HepG2 (cell line): ENCODE measurements around the gene MPPE1. TPM values are rescaled to one million over a fixed set of nuclear protein-coding genes. Genes with fewer than 3 reads are reported as not detected.

Experiments used
- ARID5B ChIP-seq: IDR thresholded peaks from 2 replicates; pipeline ENCODE4 v1.4.0; 2020; ENCODE audit warnings: mild to moderate bottlenecking, missing genetic modification reagents
- ELF3 ChIP-seq: IDR thresholded peaks from 2 replicates; pipeline ENCODE4 v1.6.1; 2016; ENCODE audit warnings: missing genetic modification reagents, missing compliant biosample characterization
- KLF6 ChIP-seq: IDR thresholded peaks from 2 replicates; pipeline ENCODE4 v1.8.0; 2016; ENCODE audit warnings: missing biosample characterization, missing genetic modification reagents
- MAFK ChIP-seq, 2 experiments: IDR thresholded peaks in 1 of 2; conservative IDR thresholded peaks in 1 of 2; 2 replicates each; pipeline ENCODE4 v1.6.1; 2011; ENCODE audit warnings: improper control_type of control experiment in 2 of 2, low read length in 2 of 2
- NAIF1 ChIP-seq: sonication (generic); formaldehyde crosslinking; IDR thresholded peaks from 2 replicates; pipeline ENCODE4 v1.5.0; 2020; ENCODE audit warnings: mild to moderate bottlenecking, missing genetic modification reagents, borderline replicate concordance
- NCOR1 ChIP-seq: fragments of 200-600 bp; sonication (generic); IDR thresholded peaks from 2 replicates; pipeline ENCODE4 v1.7.0; 2017; ENCODE audit warnings: antibody characterized with exemption, low read length, borderline replicate concordance
- NR2F1 ChIP-seq, 2 experiments: fragments of 450-650 bp in 1 of 2; formaldehyde crosslinking in 1 of 2; IDR thresholded peaks; 2 replicates each; pipeline versions ENCODE4 v1.5.0 to v1.6.1; 2016 to 2020; ENCODE audit warnings: mild to moderate bottlenecking in 1 of 2, missing compliant biosample characterization in 1 of 2, missing genetic modification reagents in 1 of 2, moderate library complexity in 1 of 2
- PATZ1 ChIP-seq: sonication (generic); formaldehyde crosslinking; IDR thresholded peaks from 2 replicates; pipeline ENCODE4 v1.4.0; 2020; ENCODE audit warnings: missing genetic modification reagents
- RBM22 ChIP-seq: fragments of 200-400 bp; formaldehyde crosslinking; optimal IDR thresholded peaks from 2 replicates; pipeline ENCODE3; 2017; ENCODE audit warnings: mild to moderate bottlenecking, low read length, moderate library complexity
- WIZ ChIP-seq: sonication (generic); formaldehyde crosslinking; IDR thresholded peaks from 2 replicates; pipeline ENCODE4 v1.5.1; 2020; ENCODE audit warnings: mild to moderate bottlenecking, missing genetic modification reagents
- ZNF24 ChIP-seq: fragments of 450-650 bp; IDR thresholded peaks from 2 replicates; pipeline ENCODE4 v1.6.1; 2017; ENCODE audit warnings: antibody characterized with exemption, mild to moderate bottlenecking
- ZNF251 ChIP-seq: sonication (generic); formaldehyde crosslinking; IDR thresholded peaks from 2 replicates; pipeline ENCODE4 v1.9.0; 2021; ENCODE audit warnings: mild to moderate bottlenecking, missing genetic modification reagents
- ZNF382 ChIP-seq: sonication (generic); formaldehyde crosslinking; IDR thresholded peaks from 2 replicates; pipeline ENCODE4 v1.5.0; 2020; ENCODE audit warnings: missing genetic modification reagents, mild to moderate bottlenecking, borderline replicate concordance
- ZNF580 ChIP-seq: IDR thresholded peaks from 2 replicates; pipeline ENCODE4 v1.6.1; 2016; ENCODE audit warnings: low read depth, borderline replicate concordance
- ZNF777 ChIP-seq: sonication (generic); formaldehyde crosslinking; IDR thresholded peaks from 2 replicates; pipeline ENCODE4 v1.4.0; 2020; ENCODE audit warnings: missing genetic modification reagents
- polyA plus RNA-seq, 8 experiments: library from polyadenylated mRNA; depleted of rRNA in 3 of 8; stranded (reverse) in 7 of 8; unstranded in 1 of 8; fragments of >200 nt; fragmentation: Illumina TruSeq in 4 of 8; extraction: Trizol in 4 of 8; gene quantifications; 2 replicates each; pipeline versions ENCODE4 v1.2.1 to v1.2.3, GENCODE V29; 2011 to 2016; ENCODE audit warnings: low read depth in 4 of 8, missing spikeins in 1 of 8, mixed read lengths in 1 of 8; ENCODE audit not compliant: insufficient read depth in 1 of 8
- total RNA-seq, 5 experiments: library from RNA; depleted of rRNA; stranded (reverse); fragments of >200 nt; fragmentation: Illumina TruSeq; extraction: Trizol; gene quantifications; 2 replicates each; pipeline ENCODE4 v1.2.3, GENCODE V29; 2016; ENCODE audit warnings: low read depth in 1 of 5
- TF ChIP-seq, protein P1 (sequence below): sonication (generic); formaldehyde crosslinking; IDR thresholded peaks from 2 replicates; pipeline ENCODE4 v1.4.0; 2020; ENCODE audit warnings: missing genetic modification reagents, mild to moderate bottlenecking, borderline replicate concordance
- TF ChIP-seq, protein P2 (sequence below): sonication (generic); formaldehyde crosslinking; IDR thresholded peaks from 2 replicates; pipeline ENCODE4 v1.8.0; 2022; ENCODE audit warnings: low read depth, missing genetic modification reagents
- TF ChIP-seq, protein P3 (sequence below): sonication (generic); formaldehyde crosslinking; IDR thresholded peaks from 2 replicates; pipeline ENCODE4 v1.8.0; 2022; ENCODE audit warnings: mild to moderate bottlenecking, missing genetic modification reagents

Gene MPPE1
- total and polyA plus RNA-seq, 2 of the 13 experiments (the other 11 are each of a cell fraction or from before 2014, with no cell fraction given) = 9.6 to 11.9 TPM

- TF ChIP-seq KLF6 (no peak), RBM22 (no peak), ZNF580 (CRISPR knock-in tag) (no peak), PATZ1 (peak; percentile 65), NAIF1 (CRISPR knock-in tag) (peak; percentile 73; the same call in 1 of the 2 replicates), ZNF777 (CRISPR knock-in tag) (no peak), ZNF382 (CRISPR knock-in tag) (no peak), ZNF24 (no peak), NCOR1 (0 out of 2 replicates have a peak, but pooled peaks have one; percentile 5), MAFK (conservative IDR thresholded peaks at IDR 0.05 in 1 of 2, IDR thresholded peaks at IDR 0.05 in 1 of 2; ENCODE audit: low read length in 2 of 2) (no peak), ELF3 (CRISPR knock-in tag) (peak; percentile 71), WIZ (no peak), ZNF251 (CRISPR knock-in tag) (no peak), NR2F1 (CRISPR knock-in tag; IDR thresholded peaks at IDR 0.05) (peak in 1 of 2 experiments; percentile 81; a peak in 2 of 4 replicates), ARID5B (peak; percentile 48)
- TF ChIP-seq, protein P1, sequence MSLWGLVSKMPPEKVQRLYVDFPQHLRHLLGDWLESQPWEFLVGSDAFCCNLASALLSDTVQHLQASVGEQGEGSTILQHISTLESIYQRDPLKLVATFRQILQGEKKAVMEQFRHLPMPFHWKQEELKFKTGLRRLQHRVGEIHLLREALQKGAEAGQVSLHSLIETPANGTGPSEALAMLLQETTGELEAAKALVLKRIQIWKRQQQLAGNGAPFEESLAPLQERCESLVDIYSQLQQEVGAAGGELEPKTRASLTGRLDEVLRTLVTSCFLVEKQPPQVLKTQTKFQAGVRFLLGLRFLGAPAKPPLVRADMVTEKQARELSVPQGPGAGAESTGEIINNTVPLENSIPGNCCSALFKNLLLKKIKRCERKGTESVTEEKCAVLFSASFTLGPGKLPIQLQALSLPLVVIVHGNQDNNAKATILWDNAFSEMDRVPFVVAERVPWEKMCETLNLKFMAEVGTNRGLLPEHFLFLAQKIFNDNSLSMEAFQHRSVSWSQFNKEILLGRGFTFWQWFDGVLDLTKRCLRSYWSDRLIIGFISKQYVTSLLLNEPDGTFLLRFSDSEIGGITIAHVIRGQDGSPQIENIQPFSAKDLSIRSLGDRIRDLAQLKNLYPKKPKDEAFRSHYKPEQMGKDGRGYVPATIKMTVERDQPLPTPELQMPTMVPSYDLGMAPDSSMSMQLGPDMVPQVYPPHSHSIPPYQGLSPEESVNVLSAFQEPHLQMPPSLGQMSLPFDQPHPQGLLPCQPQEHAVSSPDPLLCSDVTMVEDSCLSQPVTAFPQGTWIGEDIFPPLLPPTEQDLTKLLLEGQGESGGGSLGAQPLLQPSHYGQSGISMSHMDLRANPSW (CRISPR knock-in tag) = no peak
- TF ChIP-seq, protein P2, sequence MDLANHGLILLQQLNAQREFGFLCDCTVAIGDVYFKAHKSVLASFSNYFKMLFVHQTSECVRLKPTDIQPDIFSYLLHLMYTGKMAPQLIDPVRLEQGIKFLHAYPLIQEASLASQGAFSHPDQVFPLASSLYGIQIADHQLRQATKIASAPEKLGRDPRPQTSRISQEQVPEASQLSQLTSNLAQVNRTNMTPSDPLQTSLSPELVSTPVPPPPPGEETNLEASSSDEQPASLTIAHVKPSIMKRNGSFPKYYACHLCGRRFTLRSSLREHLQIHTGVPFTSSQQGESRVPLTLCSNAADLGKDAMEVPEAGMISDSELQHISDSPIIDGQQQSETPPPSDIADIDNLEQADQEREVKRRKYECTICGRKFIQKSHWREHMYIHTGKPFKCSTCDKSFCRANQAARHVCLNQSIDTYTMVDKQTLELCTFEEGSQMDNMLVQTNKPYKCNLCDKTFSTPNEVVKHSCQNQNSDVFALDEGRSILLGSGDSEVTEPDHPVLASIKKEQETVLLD = no peak
- TF ChIP-seq, protein P3, sequence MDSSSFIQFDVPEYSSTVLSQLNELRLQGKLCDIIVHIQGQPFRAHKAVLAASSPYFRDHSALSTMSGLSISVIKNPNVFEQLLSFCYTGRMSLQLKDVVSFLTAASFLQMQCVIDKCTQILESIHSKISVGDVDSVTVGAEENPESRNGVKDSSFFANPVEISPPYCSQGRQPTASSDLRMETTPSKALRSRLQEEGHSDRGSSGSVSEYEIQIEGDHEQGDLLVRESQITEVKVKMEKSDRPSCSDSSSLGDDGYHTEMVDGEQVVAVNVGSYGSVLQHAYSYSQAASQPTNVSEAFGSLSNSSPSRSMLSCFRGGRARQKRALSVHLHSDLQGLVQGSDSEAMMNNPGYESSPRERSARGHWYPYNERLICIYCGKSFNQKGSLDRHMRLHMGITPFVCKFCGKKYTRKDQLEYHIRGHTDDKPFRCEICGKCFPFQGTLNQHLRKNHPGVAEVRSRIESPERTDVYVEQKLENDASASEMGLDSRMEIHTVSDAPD (CRISPR knock-in tag) = no peak
Observed at GRCh38 chr18:11909591-11910026, 1.5 kb upstream of the MPPE1 start (continued).
